GM21529 (cell line): ENCODE data around the gene RPL10.
"Not testable (repeated sequence)": the region's sequence is repeated elsewhere in the genome, so short reads cannot be mapped to it uniquely, and the experiment has no call there.

Source experiments
- ATAC-seq: cut with Tn5 transposase; IDR thresholded peaks from one replicate; pipeline ENCODE4 v1.9.1; 2021; ENCODE audit not compliant: unreplicated experiment

RPL10 gene

GRCh38 chrX:154375156-154375504 lies 23.0 kb upstream of the RPL10 start:
- no peak for ATAC-seq

GRCh38 chrX:154376774-154377173 lies 21.4 kb upstream of the RPL10 start:
- no peak for ATAC-seq

GRCh38 chrX:154378059-154378798 lies 19.9 kb upstream of the RPL10 start:
- ATAC-seq: peak; percentile 2

DNA sequence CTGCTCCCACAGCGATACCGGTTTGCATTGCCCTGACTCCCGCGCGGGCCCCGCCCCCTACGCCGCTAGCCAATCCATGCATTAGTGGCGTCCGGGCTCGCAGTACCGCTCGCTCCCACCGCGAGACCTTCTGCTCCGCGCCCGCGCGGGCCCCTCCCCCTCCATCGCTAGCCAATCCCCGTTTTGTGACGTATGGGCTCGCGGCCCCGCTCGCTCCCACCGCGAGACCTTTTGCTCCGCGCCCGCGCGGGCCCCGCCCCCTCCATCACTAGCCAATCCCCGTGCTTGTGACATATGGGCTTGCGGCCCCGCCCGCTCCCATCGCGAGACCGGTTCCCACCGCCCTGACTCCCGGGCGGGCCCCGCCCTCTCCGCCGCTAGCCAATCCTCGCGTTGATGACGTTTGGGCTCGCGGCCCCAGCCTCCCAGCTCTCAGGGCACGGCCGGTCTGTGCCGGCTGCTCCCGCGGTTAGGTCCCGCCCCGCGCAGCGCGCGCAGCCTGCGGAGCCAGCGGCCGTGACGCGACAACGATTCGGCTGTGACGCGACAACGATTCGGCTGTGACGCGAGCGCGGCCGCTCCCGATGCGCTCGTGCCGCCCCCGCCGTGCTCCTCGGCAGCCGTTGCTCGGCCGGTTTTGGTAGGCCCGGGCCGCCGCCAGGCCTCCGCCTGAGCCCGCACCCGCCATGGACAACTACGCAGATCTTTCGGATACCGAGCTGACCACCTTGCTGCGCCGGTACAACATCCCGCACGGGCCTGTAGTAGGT lies 19.2 kb upstream of the RPL10 start, which contains the start of gene EMD:
Gene EMD (plus strand): TSS at position 497 of the 770 bp plus-strand sequence. CDS start 190 bp downstream, at position 687.
- peak; percentile 78 for ATAC-seq

DNA sequence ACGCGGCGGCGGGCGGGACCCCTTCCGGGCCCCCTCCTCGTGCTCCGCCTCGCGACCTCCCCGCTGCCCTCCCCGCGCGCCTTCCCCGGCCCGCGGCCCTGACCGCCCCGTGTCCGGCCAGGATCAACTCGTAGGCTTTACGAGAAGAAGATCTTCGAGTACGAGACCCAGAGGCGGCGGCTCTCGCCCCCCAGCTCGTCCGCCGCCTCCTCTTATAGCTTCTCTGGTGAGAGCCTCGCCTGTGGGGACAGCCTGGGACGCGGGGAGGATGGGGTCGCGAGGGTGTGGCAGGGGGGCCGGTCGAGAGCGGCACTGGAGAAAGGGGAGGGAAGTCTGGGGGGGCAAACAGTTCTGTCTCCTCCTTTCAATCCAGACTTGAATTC lies 18.6 kb upstream of the RPL10 start:
- no peak for ATAC-seq

DNA sequence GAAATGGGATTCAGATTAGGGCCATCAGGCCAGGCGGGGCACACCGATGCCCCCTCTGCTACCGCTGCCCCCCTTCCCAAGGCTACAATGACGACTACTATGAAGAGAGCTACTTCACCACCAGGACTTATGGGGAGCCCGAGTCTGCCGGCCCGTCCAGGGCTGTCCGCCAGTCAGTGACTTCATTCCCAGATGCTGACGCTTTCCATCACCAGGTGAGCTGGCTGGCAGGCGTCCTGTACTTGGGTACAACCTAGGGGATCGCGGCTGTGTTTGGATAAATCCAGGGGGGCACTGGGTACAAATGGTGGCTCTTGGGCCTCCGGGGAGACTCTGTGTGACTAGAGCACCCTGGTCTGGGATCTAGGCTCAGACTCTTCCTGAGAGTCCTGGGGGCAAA lies 18.0 kb upstream of the RPL10 start:
- ATAC-seq: no peak

DNA sequence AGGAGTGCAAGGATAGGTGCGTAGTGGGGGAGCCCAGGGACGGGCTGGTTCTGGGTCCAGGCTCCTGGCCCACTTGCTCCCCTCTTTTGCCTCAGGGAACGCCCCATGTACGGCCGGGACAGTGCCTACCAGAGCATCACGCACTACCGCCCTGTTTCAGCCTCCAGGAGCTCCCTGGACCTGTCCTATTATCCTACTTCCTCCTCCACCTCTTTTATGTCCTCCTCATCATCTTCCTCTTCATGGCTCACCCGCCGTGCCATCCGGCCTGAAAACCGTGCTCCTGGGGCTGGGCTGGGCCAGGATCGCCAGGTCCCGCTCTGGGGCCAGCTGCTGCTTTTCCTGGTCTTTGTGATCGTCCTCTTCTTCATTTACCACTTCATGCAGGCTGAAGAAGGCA lies 17.4 kb upstream of the RPL10 start:
- no peak for ATAC-seq

DNA sequence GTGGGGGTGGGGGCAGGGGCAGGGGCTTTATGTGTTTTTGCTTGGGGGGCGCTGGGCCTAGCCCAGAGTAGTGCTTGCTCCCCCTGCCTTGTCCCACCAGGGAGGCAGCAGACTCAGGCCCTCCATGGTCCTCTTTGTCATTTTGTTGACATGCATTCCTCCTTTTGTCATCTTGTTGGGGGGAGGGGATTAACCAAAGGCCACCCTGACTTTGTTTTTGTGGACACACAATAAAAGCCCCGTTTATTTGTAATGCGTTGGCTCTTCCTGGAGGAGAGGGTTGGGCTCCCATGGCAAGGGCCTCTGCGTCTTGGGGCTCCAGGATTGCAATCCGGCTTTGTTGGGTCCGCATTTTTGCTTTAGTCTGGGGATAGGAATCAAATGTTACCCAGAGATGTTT lies 16.9 kb upstream of the RPL10 start:
- no peak for ATAC-seq

DNA sequence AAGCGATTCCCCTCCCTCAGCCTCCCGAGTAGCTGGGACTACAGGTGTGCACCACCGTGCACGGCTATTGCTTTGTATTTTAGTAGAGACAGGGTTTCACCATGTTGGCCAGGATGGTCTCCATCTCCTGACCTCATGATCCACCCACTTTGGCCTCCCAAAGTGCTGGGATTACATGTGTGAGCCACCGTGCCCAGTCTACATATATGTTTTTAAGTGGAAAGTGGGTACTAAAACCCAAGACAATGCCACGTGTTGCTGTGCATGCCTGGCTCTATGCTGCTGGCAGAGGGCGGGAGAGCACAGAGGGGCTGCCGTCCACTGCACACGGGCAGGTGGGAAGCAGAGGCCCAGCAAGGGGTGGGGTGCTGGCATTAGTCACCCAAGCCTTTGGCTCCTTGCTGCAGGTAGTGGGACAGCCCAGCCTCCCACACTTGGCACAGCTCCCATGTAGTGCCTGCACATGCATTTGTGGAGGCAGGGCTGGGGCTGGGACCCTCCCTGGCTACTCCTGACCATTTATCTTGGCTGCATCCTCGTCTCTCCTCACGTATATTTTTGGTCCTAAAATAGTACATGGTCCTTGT lies 15.6 kb upstream of the RPL10 start:
- no peak for ATAC-seq

GRCh38 chrX:154383359-154384283 lies 14.6 kb upstream of the RPL10 start:
- ATAC-seq: no peak

DNA sequence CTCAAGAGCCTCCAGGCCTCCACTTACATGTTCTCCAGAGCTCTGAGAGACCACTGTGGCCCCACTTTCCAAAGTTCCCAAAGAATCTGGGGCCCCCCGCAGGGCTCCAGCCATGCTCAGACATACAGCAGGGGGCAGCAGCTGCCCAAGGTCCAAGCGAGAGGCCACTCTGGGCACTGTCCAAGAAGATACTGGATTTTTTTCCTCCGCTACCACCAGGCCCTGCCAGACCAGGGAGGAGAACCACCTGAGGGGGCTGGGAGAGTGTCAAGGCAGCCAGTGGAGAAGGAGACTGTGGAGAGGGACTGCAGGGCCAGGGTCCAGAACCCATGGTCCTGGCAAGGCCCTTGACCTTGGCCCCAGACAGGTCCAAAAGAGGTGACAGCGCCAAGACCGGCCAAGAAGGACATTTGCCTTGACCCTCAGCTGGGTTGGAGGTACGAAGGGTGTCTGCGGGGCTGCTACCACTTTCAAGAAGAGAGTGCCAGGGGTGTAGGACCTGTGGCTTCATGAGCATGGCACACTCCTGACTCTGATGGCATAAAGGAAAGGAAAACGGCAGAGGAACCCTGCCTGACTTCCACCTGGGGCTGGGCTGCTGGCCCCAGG lies 13.8 kb upstream of the RPL10 start:
- no peak for ATAC-seq

GRCh38 chrX:154388094-154388493 lies 10.1 kb upstream of the RPL10 start:
- ATAC-seq: peak; percentile 26

DNA sequence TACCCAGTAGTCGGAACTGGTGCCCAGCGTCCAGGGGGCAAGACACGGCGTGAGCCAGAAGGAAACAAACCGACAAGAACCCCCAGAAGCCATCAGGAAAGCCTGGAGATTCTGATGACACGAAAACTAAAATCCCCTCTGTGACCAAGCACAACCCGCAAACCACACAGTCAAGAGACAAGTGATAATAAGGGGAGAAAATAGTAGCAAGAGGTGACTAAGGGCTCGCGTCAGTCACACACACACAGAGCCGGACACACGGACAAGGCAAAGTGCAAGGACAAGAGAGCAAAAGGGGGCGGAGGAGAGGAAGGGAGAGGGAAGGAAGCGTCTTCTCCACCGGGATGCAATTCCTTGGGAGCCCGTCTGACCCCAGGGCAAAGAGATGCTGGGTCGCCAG lies 9.5 kb upstream of the RPL10 start:
- not testable (repeated sequence) for ATAC-seq

GRCh38 chrX:154389812-154390747 lies 8.1 kb upstream of the RPL10 start:
- ATAC-seq: peak; percentile 75

- not testable (repeated sequence) for ATAC-seq
These were observed 1.8 kb upstream of the RPL10 start for GRCh38 chrX:154396363-154396762.

GRCh38 chrX:154396973-154397887 lies 947 bp upstream of the RPL10 start:
- ATAC-seq: peak; percentile 53

DNA sequence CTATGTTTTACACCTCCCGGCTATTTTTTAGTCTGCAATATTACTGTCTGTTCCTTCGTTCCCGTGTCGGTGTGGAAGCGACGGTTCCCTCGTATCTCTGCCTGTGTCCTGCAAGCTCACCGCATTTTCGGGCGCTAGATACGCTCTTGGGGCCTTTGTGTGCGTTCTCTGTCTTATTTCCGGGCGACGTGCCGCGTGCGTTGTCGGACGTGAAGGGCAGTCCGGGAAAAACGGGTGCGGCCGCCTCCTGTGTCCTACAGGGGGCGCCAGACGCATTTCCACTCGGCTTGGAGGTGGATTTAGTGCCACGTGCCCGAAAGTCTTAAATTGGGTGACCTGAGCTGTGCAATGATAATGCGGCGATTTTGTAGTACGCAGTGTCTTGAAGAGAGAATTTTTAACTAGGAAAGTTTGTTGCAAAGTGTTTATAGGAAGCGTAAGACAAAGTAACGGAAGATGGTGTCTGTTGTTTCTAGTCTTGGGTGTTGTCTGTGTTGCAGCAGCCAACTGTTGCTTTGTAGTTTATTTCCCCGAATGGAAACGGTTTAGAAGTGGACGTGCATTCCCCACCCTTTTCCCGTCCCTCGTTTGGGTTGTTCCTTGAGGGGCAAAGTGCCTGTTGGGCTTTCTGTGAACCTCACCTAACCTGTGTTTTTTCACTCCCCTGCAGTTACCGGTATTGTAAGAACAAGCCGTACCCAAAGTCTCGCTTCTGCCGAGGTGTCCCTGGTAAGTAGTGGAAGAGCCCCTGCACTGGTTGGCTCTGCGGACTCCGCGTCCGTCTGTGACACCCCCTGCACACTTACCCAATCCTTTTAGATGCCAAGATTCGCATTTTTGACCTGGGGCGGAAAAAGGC lies 720 bp downstream of the RPL10 start:
- ATAC-seq: peak; percentile 30
